IMR-90 (cell line): ENCODE measurements around the gene CBFA2T3. TPM values are rescaled to one million over a fixed set of nuclear protein-coding genes. Genes with fewer than 3 reads are reported as not detected.

Experiments
- ATAC-seq: fragments of 200-7000 bp; cut with Tn5 transposase; 2 replicates; pipeline ENCODE4 v1.9.1; 2020; ENCODE audit warnings: low read depth, mild to moderate bottlenecking, moderate library complexity
- BruUV-seq: library from RNA; stranded (reverse); fragments of 400-500 nt; replicated peaks from 2 replicates; lab custom pipeline; 2021; lab: Mats Ljungman, UMichigan
- CTCF ChIA-PET: fragments of 300-600 bp; formaldehyde crosslinking; extraction: SDS; loops from one replicate; lab custom pipeline; 2021; ENCODE audit warnings: antibody characterized with exemption; lab: Yijun Ruan, JAX
- POLR2A ChIA-PET: fragments of 300-600 bp; sonication (Branson Sonifier 250); formaldehyde crosslinking; loops from one replicate; lab custom pipeline; 2022; ENCODE audit warnings: antibody characterized with exemption; ENCODE audit not compliant: unreplicated experiment; lab: Charles Lee
- DNase-seq: peaks from one replicate; pipeline ENCODE4 v3.0.0; 2013
- H2AFZ ChIP-seq: replicated peaks from 2 replicates; pipeline ENCODE3; 2013; ENCODE audit warnings: low read length, mild to moderate bottlenecking; ENCODE audit not compliant: poor library complexity
- H2AK5ac ChIP-seq: 2 replicates; pipeline ENCODE4 v1.6.1; 2013; ENCODE audit warnings: low read depth, low read length, inconsistent platforms
- H2AK9ac ChIP-seq: replicated peaks from 2 replicates; pipeline ENCODE3; 2013; ENCODE audit warnings: mild to moderate bottlenecking, low read depth, low read length, moderate library complexity; ENCODE audit not compliant: poor library complexity
- H2BK120ac ChIP-seq: 2 replicates; pipeline ENCODE4 v1.6.1; 2013; ENCODE audit warnings: low read depth, low read length, inconsistent platforms
- H2BK15ac ChIP-seq: 3 replicates; pipeline ENCODE4 v1.6.1; 2013; ENCODE audit warnings: low read depth, low read length, inconsistent platforms
- H2BK20ac ChIP-seq: 2 replicates; pipeline ENCODE4 v1.6.1; 2013; ENCODE audit warnings: low read depth, mild to moderate bottlenecking, inconsistent platforms, low read length, moderate library complexity
- H2BK5ac ChIP-seq: 2 replicates; pipeline ENCODE4 v1.6.1; 2013; ENCODE audit warnings: mild to moderate bottlenecking, low read depth, low read length, inconsistent platforms; ENCODE audit not compliant: poor library complexity, severe bottlenecking
- H3K14ac ChIP-seq: replicated peaks from 2 replicates; pipeline ENCODE4 v1.6.1; 2013; ENCODE audit warnings: low read depth, low read length, inconsistent platforms
- H3K18ac ChIP-seq: 2 replicates; pipeline ENCODE4 v1.6.1; 2013; ENCODE audit warnings: low read depth, low read length, control low read depth
- H3K23ac ChIP-seq: 2 replicates; pipeline ENCODE4 v1.6.1; 2013; ENCODE audit warnings: low read depth, low read length, inconsistent platforms
- H3K27ac ChIP-seq: 2 replicates; pipeline ENCODE4 v1.5.1; 2013; ENCODE audit warnings: mild to moderate bottlenecking, control low read depth, low read length; ENCODE audit not compliant: insufficient read depth
- H3K27me3 ChIP-seq: 2 replicates; pipeline ENCODE4 v1.6.1; 2013; ENCODE audit warnings: low read length; ENCODE audit not compliant: control insufficient read depth, insufficient read depth
- H3K36me3 ChIP-seq: 2 replicates; pipeline ENCODE4 v1.6.1; 2013; ENCODE audit warnings: low read length, mixed read lengths; ENCODE audit not compliant: control insufficient read depth, insufficient read depth
- H3K4ac ChIP-seq: 2 replicates; pipeline ENCODE4 v1.6.1; 2013; ENCODE audit warnings: low read depth, low read length, inconsistent platforms
- H3K4me1 ChIP-seq: 2 replicates; pipeline ENCODE4 v1.6.1; 2013; ENCODE audit warnings: low read length, mixed read lengths; ENCODE audit not compliant: control insufficient read depth, insufficient read depth
- H3K4me2 ChIP-seq: 2 replicates; pipeline ENCODE4 v1.6.1; 2013; ENCODE audit warnings: low read depth, mild to moderate bottlenecking, control low read depth, low read length, moderate library complexity
- H3K4me3 ChIP-seq: 2 replicates; pipeline ENCODE4 v1.5.1; 2013; ENCODE audit warnings: low read depth, mild to moderate bottlenecking, control low read depth, low read length, moderate library complexity; ENCODE audit not compliant: insufficient read depth
- H3K56ac ChIP-seq: 2 replicates; pipeline ENCODE4 v1.6.1; 2013; ENCODE audit warnings: low read length, inconsistent platforms; ENCODE audit not compliant: insufficient read depth; ENCODE audit errors: extremely low read depth
- H3K79me1 ChIP-seq, 2 experiments: 2 replicates each; pipeline ENCODE4 v1.6.1; 2013; ENCODE audit warnings: low read length in 2 of 2, inconsistent platforms in 1 of 2, low read depth in 1 of 2
- H3K9ac ChIP-seq: 2 replicates; pipeline ENCODE4 v1.6.1; 2013; ENCODE audit warnings: low read depth, low read length, control low read depth
- H3K9me1 ChIP-seq: 2 replicates; pipeline ENCODE4 v1.6.1; 2013; ENCODE audit warnings: low read length, inconsistent platforms; ENCODE audit not compliant: insufficient read depth
- H3K9me3 ChIP-seq: 2 replicates; pipeline ENCODE4 v1.6.1; 2013; ENCODE audit warnings: low read length; ENCODE audit not compliant: control insufficient read depth, insufficient read depth
- H4K20me1 ChIP-seq: 2 replicates; pipeline ENCODE4 v1.6.1; 2013; ENCODE audit warnings: low read length, inconsistent platforms; ENCODE audit not compliant: insufficient read depth
- H4K5ac ChIP-seq: 2 replicates; pipeline ENCODE4 v1.6.1; 2013; ENCODE audit warnings: mild to moderate bottlenecking, low read depth, low read length, control low read depth
- H4K8ac ChIP-seq, 2 experiments: 2 replicates each; pipeline ENCODE4 v1.6.1; 2013; ENCODE audit warnings: low read depth in 2 of 2, low read length in 2 of 2, control low read depth in 1 of 2, inconsistent platforms in 1 of 2
- H4K91ac ChIP-seq: 2 replicates; pipeline ENCODE4 v1.6.1; 2013; ENCODE audit warnings: low read depth, low read length, inconsistent platforms; ENCODE audit not compliant: insufficient read depth
- BHLHE40 ChIP-seq: fragments of 150-350 bp; IDR thresholded peaks from 2 replicates; pipeline ENCODE4 v1.6.1; 2016; ENCODE audit warnings: mild to moderate bottlenecking, low read depth, low read length
- CEBPB ChIP-seq: IDR thresholded peaks from 2 replicates; pipeline ENCODE4 v1.6.1; 2012; ENCODE audit warnings: low read depth, low read length, improper control_type of control experiment
- CHD1 ChIP-seq: IDR thresholded peaks from 2 replicates; pipeline ENCODE4 v1.6.1; 2012; ENCODE audit warnings: low read depth, low read length, improper control_type of control experiment
- ELK1 ChIP-seq: fragments of 150-350 bp; IDR thresholded peaks from 2 replicates; pipeline ENCODE4 v1.6.1; 2016; ENCODE audit warnings: low read depth, mild to moderate bottlenecking, low read length, moderate library complexity, borderline replicate concordance
- FOS ChIP-seq: fragments of 150-350 bp; IDR thresholded peaks from 2 replicates; pipeline ENCODE4 v1.6.1; 2016; ENCODE audit warnings: low read depth, low read length
- MAZ ChIP-seq: IDR thresholded peaks from 2 replicates; pipeline ENCODE4 v1.6.1; 2012; ENCODE audit warnings: low read depth, mild to moderate bottlenecking, low read length, improper control_type of control experiment, moderate library complexity, borderline replicate concordance
- MXI1 ChIP-seq: IDR thresholded peaks from 2 replicates; pipeline ENCODE4 v1.6.1; 2012; ENCODE audit warnings: low read depth, mild to moderate bottlenecking, low read length, moderate library complexity, borderline replicate concordance
- NFE2L2 ChIP-seq: fragments of 150-350 bp; IDR thresholded peaks from 2 replicates; pipeline ENCODE4 v1.6.1; 2016; ENCODE audit warnings: low read depth, mild to moderate bottlenecking, low read length
- POLR2A ChIP-seq: IDR thresholded peaks from 2 replicates; pipeline ENCODE4 v1.6.1; 2012; ENCODE audit warnings: mild to moderate bottlenecking, low read depth, low read length
- RAD21 ChIP-seq: IDR thresholded peaks from 2 replicates; pipeline ENCODE4 v1.6.1; 2012; ENCODE audit warnings: low read length, improper control_type of control experiment
- RFX5 ChIP-seq: IDR thresholded peaks from 2 replicates; pipeline ENCODE4 v1.8.0; 2012; ENCODE audit warnings: low read depth, mild to moderate bottlenecking, low read length, moderate library complexity
- USF2 ChIP-seq: fragments of 150-350 bp; IDR thresholded peaks from 2 replicates; pipeline ENCODE4 v1.6.1; 2017; ENCODE audit warnings: mild to moderate bottlenecking, antibody characterized with exemption, low read length, low read depth
- WGBS, 2 experiments: methylation state at CpG; one replicate each; pipeline versions ENCODE4 v1.1.5 to v1.1.7; 2013; ENCODE audit warnings: missing lambda C conversion rate in 2 of 2; ENCODE audit not compliant: insufficient read length in 1 of 2; ENCODE audit errors: extremely low coverage in 2 of 2; 5-methylcytosine and 5-hydroxymethylcytosine counted together
- dilution Hi-C: fragments of 300-500 bp; cut with HindIII; formaldehyde crosslinking; loops from one replicate; pipeline ENCODE4 v1.14.3; 2018; ENCODE audit warnings: low sequenced_read_pairs; ENCODE audit not compliant: unreplicated experiment
- in situ Hi-C: fragments of 300-500 bp; cut with MboI; formaldehyde crosslinking; loops from 3 replicates; pipeline ENCODE4 v1.14.3; 2019; ENCODE audit warnings: low sequenced_read_pairs, inconsistent platforms, mixed read lengths
- intact Hi-C: fragments of 100-400 bp; cut with micrococcal nuclease; formaldehyde crosslinking; loops from 2 replicates; pipeline ENCODE4 v1.10.0; 2022
- polyA plus RNA-seq, 3 experiments: library from polyadenylated mRNA; depleted of rRNA; stranded (reverse); fragments of >200 nt; gene quantifications; 2 replicates each; pipeline ENCODE4 v1.2.3, GENCODE V29; 2012; ENCODE audit warnings: low replicate concordance in 1 of 3
- total RNA-seq: library from RNA; depleted of rRNA; stranded (reverse); fragments of >200 nt; gene quantifications from 2 replicates; pipeline ENCODE4 v1.2.3, GENCODE V29; 2012
- TF ChIP-seq, protein P1 (sequence below): conservative IDR thresholded peaks from 2 replicates; pipeline ENCODE4 v1.5.1; 2012; ENCODE audit warnings: mild to moderate bottlenecking, low read depth, low read length, improper control_type of control experiment

CBFA2T3 gene
- total and polyA plus RNA-seq, 2 of the 4 experiments (the other 2 are of a cell fraction): not detected

GRCh38 chr16:88839745-88840599 is 137.0 kb downstream of the CBFA2T3 start:
- Histone ChIP-seq H2AK9ac (no peak overlapping the region), H2BK20ac (no peak overlapping the region), H2BK120ac (no peak overlapping the region), H3K4me3 (no peak overlapping the region), H3K4me1 (no peaks in the 10 kb centered on the region), H2AFZ (no peak overlapping the region), H3K9me3 (no peaks in the 10 kb centered on the region), H2AK5ac (no peak overlapping the region), H4K91ac (no peak overlapping the region), H3K36me3 (peaks cover 36% of the 10 kb centered on the region), H4K20me1 (peaks cover 8% of the 10 kb centered on the region; the same call in 1 of the 2 replicates), H2BK5ac (no peak overlapping the region), H3K9me1 (no peaks in the 10 kb centered on the region), H3K18ac (no peak overlapping the region), H3K4ac (no peak overlapping the region), H3K27me3 (no peaks in the 10 kb centered on the region), H3K56ac (no peak overlapping the region), H3K14ac (no peak overlapping the region), H2BK15ac (no peak overlapping the region), H3K79me1 (peaks cover 0 to 4% of the 10 kb centered on the region in 2 experiments; a peak in 2 of 4 replicates), H3K27ac (no peak overlapping the region), H4K5ac (no peak overlapping the region), H3K4me2 (no peak overlapping the region), H4K8ac (no peak overlapping the region), H3K23ac (no peak overlapping the region), H3K9ac (no peak overlapping the region)
- no peak for TF ChIP-seq CEBPB
- TF ChIP-seq, protein P1, sequence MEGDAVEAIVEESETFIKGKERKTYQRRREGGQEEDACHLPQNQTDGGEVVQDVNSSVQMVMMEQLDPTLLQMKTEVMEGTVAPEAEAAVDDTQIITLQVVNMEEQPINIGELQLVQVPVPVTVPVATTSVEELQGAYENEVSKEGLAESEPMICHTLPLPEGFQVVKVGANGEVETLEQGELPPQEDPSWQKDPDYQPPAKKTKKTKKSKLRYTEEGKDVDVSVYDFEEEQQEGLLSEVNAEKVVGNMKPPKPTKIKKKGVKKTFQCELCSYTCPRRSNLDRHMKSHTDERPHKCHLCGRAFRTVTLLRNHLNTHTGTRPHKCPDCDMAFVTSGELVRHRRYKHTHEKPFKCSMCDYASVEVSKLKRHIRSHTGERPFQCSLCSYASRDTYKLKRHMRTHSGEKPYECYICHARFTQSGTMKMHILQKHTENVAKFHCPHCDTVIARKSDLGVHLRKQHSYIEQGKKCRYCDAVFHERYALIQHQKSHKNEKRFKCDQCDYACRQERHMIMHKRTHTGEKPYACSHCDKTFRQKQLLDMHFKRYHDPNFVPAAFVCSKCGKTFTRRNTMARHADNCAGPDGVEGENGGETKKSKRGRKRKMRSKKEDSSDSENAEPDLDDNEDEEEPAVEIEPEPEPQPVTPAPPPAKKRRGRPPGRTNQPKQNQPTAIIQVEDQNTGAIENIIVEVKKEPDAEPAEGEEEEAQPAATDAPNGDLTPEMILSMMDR: no peak
- TF ChIP-seq NFE2L2: no peak
- no peak for TF ChIP-seq FOS
- no peak for TF ChIP-seq MXI1
- no peak for TF ChIP-seq POLR2A
- no peak for TF ChIP-seq BHLHE40
- TF ChIP-seq MAZ: no peak
- no peak for TF ChIP-seq USF2
- TF ChIP-seq RFX5: no peak
- no peak for TF ChIP-seq RAD21
- no peak for TF ChIP-seq ELK1
- no peak for TF ChIP-seq CHD1
- in situ Hi-C loops (no loop called here), intact Hi-C loops (no loop called here), dilution Hi-C loops (no loop called here)
- DNase-seq: no peak
- POLR2A ChIA-PET: no interaction called here
- WGBS, 2 experiments: 92% methylated on average over 14 of the region's 24 CpGs; no CpG with 5 or more reads in 1 of the 2 experiments
- ATAC-seq: no peak
- BruUV-seq: no TSS peak
- CTCF ChIA-PET: no interaction called here
